HUDEP-2 (cell line): ENCODE measurements around the gene SLC28A2.
"Not testable (repeated sequence)": the region's sequence is repeated elsewhere in the genome, so short reads cannot be mapped to it uniquely, and the experiment has no call there.

ENCODE experiments used
- DNase-seq, 76 experiments: peaks; one replicate each; lab custom pipeline; 2025; ENCODE audit not compliant: unreplicated experiment in 76 of 76; lab: John Stamatoyannopoulos, UW

Gene SLC28A2

DNA sequence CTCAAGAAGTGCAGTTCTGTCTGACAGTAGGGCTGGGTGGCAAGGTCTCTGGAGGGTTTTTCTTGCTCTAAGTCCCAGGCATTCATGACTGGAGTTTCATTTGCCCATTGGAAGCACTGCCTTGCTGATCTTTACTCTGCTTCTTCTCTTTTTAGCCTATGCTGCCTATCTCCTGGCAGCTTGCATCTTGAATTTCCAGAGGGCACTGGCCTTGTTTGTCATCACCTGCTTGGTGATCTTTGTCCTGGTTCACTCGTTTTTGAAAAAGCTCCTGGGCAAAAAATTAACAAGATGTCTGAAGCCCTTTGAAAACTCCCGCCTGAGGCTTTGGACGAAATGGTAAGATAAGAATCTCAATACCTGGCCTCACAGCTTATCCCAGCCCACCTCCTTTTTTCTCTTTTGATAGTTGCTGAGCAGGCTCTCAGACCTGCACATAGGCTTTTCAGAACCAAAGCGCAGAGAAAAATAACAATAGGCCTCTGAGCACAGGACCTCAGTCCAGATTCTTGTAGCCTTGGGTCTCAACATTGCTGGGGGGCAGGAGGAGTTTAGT lies 10.9 kb downstream of the SLC28A2 start:
- DNase-seq: no peak

DNA sequence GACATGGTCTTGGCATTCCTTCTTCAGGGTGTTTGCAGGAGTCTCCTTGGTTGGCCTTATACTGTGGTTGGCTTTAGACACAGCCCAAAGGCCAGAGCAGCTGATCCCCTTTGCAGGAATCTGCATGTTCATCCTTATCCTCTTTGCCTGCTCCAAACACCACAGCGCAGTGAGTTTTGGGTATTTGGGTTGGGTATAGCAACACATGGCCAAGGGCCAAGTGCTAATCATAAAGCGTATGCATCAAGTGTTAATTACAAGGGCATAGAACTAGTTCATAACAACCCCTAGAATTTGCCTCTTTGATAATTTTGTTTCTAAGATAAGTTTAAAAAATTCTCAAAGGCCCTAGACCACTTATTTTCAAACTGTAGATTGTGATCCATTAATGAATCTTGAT lies 11.8 kb downstream of the SLC28A2 start:
- DNase-seq: no peak

- no peak for DNase-seq
Measured at GRCh38 chr15:45265506-45265905, 13.5 kb downstream of the SLC28A2 start.

DNA sequence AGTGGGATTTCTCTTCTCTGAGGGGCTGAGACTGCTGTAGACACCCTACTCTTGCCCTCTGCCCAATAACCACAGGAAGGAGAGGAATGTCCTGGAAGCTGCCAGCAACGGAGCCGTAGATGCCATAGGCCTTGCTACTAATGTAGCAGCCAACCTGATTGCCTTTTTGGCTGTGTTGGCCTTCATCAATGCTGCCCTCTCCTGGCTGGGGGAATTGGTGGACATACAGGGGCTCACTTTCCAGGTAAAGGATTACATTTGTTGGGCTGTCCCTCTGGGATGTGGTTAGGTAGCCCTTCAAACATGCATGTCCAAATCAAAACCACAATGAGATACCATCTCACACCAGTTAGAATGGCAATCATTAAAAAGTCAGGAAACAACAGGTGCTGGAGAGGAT lies 16.1 kb downstream of the SLC28A2 start:
- DNase-seq: peak in 8 of 76 experiments; percentile 1 to 8 (median 2)

- DNase-seq: no peak
Measured at GRCh38 chr15:45274636-45275380, 22.8 kb downstream of the SLC28A2 start.

- DNase-seq: peak in 6 of 76 experiments; percentile 1 to 14 (median 2)
Measured at GRCh38 chr15:45276831-45277230, 24.8 kb downstream of the SLC28A2 start.

DNA sequence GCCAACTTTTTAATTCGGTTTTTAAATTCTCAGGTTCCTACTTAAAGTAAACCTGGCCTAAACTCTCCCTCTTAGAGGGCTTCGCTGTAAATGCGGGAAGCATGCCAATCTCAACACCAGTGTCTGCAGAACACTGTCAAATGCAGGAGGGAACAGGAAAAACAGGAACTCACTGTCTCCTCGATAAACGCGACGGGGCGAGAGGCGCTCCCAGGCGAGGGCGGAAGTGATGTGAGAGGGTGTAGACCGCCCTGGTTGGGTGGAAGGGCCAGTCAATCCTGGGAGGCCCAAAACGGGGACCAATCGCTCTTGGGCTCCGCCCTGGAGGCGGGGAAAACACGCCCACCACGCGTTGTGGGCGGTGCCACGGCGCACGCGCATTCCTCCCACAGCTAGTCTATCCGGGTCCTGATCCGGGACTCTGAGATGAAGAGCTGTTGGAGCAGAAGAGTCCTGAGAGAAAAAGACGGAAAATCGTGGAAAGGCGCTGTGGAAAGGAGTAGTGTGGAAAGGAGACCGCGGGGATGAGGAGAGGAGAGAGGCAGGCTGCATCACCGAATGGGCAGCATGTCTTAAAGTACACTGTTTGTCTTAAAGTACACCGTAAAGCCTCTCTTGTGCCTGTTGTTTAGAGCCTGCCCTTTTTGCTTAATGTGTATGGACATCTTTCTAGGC lies 27.1 kb downstream of the SLC28A2 start:
- DNase-seq: peak; percentile 25 to 96 (median 87)

GRCh38 chr15:45285413-45285812 lies 33.4 kb downstream of the SLC28A2 start:
- no peak for DNase-seq

DNA sequence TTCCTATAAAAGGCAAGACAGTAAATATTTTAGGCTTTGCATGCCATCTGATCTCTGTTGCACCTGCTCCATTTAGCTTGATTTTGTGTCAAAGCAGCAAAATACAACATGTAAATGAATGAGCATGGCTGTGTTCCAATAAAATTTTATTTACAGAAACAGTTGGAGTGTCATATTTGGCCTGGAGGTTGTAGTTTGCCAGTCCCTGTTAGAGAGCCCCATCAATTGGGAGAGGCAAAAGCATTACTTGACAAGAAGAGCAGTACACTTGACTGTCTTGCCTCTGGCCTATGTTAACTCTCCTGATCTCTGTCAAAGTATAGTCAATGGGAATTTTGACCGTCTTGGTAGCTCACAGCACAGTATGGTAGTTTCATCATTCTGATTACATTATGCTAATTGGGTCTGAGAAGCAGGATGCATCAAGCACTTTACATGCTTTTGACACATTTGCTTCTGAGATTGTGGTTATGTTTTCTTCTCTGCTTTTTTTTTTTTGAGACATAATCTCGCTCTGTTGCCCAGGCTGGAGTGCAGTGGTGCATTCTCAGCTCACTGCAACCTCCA lies 35.4 kb downstream of the SLC28A2 start:
- DNase-seq: no peak

DNA sequence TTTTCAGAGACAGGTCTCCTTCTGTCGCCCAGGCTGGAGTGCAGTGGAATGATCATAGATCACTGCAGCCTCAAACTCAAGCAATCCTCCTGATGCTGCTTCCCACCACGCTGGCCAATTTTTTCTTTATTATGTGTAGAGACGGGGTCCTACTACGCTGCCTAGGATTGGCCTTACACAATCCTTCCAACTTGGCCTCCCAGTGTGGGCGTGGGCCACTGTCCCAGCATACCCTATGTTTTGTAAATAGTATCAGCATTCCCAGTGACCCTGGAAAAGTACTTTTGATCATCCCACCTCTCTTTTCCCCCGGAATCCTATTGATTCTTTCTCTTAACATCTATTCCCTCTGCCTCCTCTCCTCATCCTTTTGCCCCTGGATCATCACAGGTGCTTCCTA lies 36.9 kb downstream of the SLC28A2 start:
- DNase-seq: no peak

GRCh38 chr15:45291822-45292582 lies 40.0 kb downstream of the SLC28A2 start:
- no peak for DNase-seq

- DNase-seq: not testable (repeated sequence)
Measured at GRCh38 chr15:45293326-45293725, 41.3 kb downstream of the SLC28A2 start.

- not testable (repeated sequence) for DNase-seq
Measured at GRCh38 chr15:45298964-45299378, 46.9 kb downstream of the SLC28A2 start.

DNA sequence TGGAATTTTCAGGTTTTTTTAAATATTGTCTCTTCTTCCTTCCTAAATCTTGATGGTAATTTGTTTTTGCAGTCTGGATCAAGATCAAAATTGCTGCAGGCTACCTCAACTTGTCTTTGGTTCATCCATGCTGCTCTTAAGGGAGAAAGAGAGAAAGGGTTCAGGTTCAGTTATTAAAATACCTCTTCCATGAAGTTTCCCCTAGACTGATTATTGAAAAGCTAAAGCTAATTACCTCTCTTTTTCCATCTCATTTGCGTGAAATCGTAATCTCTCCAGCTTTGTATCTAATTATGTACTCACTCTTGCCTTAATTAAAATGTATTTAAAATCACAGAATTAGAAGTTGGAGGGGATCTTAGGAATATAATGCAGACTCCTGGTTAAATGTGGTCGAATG lies 52.7 kb downstream of the SLC28A2 start:
- no peak for DNase-seq

- DNase-seq: no peak
Measured at GRCh38 chr15:45306105-45306504, 54.1 kb downstream of the SLC28A2 start.

DNA sequence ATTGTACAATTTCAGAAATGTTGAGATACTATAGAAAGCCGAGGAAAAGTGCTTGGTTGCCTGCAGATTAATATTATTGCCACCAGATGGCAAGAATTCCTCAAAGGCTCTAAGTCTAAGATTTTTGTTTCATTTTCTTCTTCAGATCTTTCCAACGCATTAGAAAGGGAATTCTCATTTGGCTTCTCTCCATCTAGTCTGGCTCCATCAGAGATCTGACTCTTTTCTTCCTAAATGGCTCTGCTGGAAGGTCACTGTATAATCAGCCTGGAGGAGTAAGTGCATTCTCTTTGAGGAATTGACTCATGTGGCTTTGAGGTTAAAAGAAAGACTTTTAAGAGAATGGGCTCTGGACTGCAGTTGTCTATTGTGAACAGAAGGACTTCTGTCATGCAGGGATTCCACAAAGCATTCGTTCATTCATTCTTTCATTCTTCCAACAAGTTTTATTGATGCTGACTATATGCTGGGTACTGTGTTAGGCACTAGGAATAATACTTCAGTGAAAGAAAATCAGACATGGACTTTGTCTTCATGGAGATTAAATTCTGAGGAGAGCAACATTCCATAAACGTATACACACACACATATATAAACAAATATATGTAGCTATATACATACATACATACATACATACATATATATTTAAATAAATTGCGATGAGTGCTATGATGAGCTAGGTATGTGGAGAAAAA lies 55.3 kb downstream of the SLC28A2 start:
- peak in 2 of 76 experiments; percentile 1 to 8 for DNase-seq

- not testable (repeated sequence) for DNase-seq
Measured at GRCh38 chr15:45314117-45314516, 62.1 kb downstream of the SLC28A2 start.

GRCh38 chr15:45314960-45315359 lies 62.9 kb downstream of the SLC28A2 start:
- peak in 1 of 76 experiments; percentile 8 for DNase-seq

DNA sequence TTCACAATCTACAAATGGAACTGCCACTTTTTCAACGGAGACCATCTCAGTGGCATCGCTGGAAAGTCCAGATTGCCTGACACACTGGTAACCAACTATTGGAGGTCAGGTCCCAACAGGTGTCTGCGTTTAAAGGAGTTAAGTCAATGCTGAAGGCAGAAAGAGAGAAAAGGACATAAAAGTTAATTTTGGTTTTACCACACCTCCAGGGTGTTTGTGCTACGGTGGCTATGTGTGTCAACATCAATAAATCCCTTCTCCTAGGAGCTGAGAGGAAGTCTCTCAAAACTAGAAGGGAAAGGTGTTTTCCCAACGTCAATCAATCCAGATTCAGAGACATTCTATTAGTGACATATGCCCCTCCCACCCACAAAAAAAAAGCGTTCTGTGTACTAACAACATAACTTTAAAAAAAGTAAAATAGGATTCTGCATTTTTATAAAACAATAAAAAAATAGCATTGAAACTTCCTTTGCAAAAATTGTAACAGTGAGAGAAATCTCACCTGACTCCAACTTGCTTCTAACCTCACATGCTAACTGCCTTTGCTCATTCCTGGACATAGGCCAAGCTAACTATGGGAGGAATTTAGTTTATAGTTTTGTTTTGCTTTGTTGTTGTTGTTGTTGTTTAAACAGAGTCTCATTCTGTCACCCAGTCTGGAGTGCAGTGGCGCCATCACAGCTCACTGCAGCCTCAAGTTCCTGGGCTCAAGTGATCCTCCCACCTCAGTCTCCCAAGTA lies 67.6 kb downstream of the SLC28A2 start:
- DNase-seq: no peak
